ENCODE data around the gene CELSR1.
"Not testable (repeated sequence)": the region's sequence is repeated elsewhere in the genome, so short reads cannot be mapped to it uniquely, and the experiment has no call there.

CELSR1 gene

DNA sequence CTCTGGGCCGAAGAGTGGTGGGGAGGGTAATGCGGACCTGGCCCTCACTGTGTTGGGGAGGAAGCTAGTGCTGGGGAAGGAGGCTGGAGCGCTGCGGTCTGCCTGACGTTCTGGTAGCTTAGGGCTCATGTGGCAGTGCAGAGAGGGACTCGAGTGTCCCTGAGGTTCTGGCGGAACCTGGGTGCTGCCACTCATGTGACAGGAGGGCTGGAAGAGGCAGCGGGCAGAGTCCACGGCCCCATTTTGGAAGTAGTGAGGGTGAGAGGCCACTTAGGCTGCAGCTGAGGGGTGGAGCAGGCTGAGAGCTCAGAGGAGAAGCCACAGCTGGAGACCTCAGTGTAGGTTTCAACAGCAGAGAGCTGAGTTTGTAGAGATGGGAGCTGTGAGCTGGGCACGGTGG lies 218.1 kb downstream of the CELSR1 start:
- TF ChIP-seq, protein P1, sequence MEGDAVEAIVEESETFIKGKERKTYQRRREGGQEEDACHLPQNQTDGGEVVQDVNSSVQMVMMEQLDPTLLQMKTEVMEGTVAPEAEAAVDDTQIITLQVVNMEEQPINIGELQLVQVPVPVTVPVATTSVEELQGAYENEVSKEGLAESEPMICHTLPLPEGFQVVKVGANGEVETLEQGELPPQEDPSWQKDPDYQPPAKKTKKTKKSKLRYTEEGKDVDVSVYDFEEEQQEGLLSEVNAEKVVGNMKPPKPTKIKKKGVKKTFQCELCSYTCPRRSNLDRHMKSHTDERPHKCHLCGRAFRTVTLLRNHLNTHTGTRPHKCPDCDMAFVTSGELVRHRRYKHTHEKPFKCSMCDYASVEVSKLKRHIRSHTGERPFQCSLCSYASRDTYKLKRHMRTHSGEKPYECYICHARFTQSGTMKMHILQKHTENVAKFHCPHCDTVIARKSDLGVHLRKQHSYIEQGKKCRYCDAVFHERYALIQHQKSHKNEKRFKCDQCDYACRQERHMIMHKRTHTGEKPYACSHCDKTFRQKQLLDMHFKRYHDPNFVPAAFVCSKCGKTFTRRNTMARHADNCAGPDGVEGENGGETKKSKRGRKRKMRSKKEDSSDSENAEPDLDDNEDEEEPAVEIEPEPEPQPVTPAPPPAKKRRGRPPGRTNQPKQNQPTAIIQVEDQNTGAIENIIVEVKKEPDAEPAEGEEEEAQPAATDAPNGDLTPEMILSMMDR (IDR thresholded peaks at IDR 0.05; ENCODE audit: borderline replicate concordance, insufficient read depth, low read depth, low read length) = no peak

GRCh38 chr22:46318576-46318975 lies 218.8 kb downstream of the CELSR1 start:
- no peak overlapping the region for H3K4me3 ChIP-seq (ENCODE audit: low read depth, low read length)
- TF ChIP-seq, protein P1 (IDR thresholded peaks at IDR 0.05; ENCODE audit: borderline replicate concordance, insufficient read depth, low read depth, low read length) = no peak

More for the DNA sequence above, 218.1 kb downstream of the CELSR1 start:
- H3K4me3 ChIP-seq (ENCODE audit: low read depth, low read length) = no peak overlapping the region

DNA sequence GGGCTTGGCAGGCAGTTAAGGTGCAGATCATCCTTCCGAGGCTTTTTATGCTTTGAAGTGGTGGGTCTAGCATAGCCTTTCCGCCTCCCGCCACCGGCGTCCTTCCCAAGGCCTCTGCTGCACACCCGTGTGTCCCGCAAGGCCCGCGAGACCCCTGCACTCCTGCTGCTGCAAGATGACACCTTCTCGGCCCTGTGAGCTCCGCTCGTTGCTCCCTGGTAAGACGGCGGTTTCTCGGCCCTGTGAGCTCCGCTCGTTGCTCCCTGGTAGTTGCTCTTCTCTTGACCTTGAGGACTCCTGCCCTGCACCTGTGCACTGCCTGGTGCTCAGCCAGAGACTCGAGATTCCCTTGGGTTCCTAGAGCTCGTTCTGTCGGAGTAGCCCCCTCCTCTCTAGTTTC lies 219.8 kb downstream of the CELSR1 start:
- TF ChIP-seq, protein P1 (IDR thresholded peaks at IDR 0.05; ENCODE audit: borderline replicate concordance, insufficient read depth, low read depth, low read length) = no peak
- H3K4me3 ChIP-seq (ENCODE audit: low read depth, low read length) = no peak overlapping the region

GRCh38 chr22:46315976-46316375 lies 221.4 kb downstream of the CELSR1 start:
- TF ChIP-seq, protein P1 (IDR thresholded peaks at IDR 0.05; ENCODE audit: borderline replicate concordance, insufficient read depth, low read depth, low read length) = no peak
- H3K4me3 ChIP-seq (ENCODE audit: low read depth, low read length) = no peak overlapping the region

DNA sequence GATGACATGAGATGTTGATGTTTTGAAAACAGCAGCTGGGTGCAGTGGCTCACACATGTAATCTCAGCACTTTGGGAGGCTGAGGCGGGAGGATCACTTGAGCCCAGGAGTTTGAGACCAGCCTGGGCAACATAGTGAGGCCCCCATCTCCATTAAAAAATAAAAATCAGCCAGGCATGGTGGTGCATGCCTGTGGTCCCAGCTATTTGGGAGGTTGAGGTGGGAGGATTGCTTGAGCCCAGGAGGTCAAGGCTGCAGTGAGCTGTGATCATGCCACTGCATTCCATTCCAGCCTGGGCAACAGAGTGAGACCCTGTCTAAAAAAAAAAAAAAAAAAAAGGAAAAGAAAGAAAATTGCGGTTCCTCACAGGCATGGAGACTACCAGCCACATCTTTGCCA lies 224.6 kb downstream of the CELSR1 start:
- H3K4me3 ChIP-seq (ENCODE audit: low read depth, low read length) = not testable (repeated sequence)

DNA sequence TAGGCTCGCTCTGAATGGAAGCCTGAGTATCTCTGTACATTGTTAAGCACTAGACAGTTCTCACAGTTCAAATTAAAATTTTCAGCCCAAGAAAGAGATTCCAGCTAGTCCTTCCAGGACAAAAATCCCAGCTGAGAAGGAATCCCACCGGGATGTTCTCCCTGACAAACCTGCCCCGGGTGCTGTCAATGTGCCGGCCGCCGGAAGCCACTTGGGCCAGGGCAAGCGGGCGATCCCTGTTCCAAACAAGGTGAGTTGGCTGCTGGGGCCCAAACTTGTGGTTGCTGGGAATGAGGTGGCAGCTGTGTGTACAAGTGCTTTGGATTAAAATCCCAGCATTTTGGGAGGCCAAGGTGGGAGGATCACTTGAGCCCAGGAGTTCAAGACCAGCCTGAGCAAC lies 225.4 kb downstream of the CELSR1 start:
- H3K4me3 ChIP-seq (ENCODE audit: low read depth, low read length) = no peak overlapping the region
- TF ChIP-seq, protein P1 (IDR thresholded peaks at IDR 0.05; ENCODE audit: borderline replicate concordance, insufficient read depth, low read depth, low read length) = no peak
